ENCODE data around the gene AKT1S1. TPM values are rescaled to one million over a fixed set of nuclear protein-coding genes. Genes with fewer than 3 reads are reported as not detected.

The AKT1S1 gene
- total RNA-seq, 4 donors from 2014 or later: 16.2 to 31.0 (median 20.4) TPM

DNA sequence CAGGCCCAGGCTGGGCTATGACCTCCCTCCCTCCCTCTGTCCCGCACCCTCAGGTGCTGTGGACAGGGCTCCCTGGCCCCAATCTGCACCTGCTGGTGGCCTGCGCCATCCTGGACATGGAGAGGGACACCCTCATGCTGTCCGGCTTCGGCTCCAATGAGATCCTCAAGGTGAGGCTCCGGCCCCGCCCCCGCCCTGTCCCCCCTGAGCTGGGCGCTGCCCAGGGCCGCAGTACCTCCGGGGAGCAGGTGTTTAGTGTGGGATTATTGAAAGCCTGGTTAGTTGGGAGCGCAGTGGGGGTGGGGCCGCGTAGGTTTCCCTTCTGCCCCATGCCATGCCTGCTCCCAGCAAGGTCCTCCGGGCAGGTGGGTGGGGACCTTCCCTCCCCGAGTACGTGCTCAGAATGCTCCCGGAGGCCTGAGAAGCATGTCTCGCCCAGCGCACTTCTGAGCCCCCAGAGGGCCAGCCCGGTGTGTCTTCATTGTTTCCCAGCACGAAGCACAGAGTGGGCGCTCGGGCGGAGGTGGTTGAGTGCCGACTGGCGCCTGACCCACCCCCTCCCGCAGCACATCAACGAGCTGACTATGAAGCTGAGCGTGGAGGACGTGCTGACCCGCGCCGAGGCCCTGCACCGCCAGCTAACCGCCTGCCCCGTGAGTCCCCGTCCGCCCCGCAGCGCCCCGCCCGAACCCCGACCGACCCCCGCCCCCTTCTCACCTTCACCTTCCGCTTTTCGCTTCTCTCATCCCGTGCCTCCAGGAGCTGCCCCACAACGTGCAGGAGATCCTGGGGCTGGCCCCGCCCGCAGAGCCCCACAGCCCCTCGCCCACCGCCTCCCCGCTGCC lies 10.7 kb upstream of the AKT1S1 start:
- WGBS, 2 donors: 74 to 88% methylated on average over 19 to 21 of the region's 54 CpGs
- Histone ChIP-seq H3K4me3 (no peak overlapping the region), H3K36me3 (peaks cover 20 to 58% (median 23%) of the 10 kb centered on the region in 3 donors), H3K27me3 (peaks cover 0 to 21% (median 0%) of the 10 kb centered on the region in 4 donors), H3K4me1 (peaks cover 10 to 31% (median 11%) of the 10 kb centered on the region in 3 donors), H3K9me3 (peaks cover 0 to 1% (median 0%) of the 10 kb centered on the region in 3 donors), H3K27ac (no peak overlapping the region)
- intact Hi-C loops (cut with DNase I): no loop called here
- no peak for TF ChIP-seq POLR2A (IDR thresholded peaks at IDR 0.05)
- TF ChIP-seq, protein P1, sequence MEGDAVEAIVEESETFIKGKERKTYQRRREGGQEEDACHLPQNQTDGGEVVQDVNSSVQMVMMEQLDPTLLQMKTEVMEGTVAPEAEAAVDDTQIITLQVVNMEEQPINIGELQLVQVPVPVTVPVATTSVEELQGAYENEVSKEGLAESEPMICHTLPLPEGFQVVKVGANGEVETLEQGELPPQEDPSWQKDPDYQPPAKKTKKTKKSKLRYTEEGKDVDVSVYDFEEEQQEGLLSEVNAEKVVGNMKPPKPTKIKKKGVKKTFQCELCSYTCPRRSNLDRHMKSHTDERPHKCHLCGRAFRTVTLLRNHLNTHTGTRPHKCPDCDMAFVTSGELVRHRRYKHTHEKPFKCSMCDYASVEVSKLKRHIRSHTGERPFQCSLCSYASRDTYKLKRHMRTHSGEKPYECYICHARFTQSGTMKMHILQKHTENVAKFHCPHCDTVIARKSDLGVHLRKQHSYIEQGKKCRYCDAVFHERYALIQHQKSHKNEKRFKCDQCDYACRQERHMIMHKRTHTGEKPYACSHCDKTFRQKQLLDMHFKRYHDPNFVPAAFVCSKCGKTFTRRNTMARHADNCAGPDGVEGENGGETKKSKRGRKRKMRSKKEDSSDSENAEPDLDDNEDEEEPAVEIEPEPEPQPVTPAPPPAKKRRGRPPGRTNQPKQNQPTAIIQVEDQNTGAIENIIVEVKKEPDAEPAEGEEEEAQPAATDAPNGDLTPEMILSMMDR (IDR thresholded peaks at IDR 0.05): no peak
- no peak for DNase-seq

GRCh38 chr19:49887037-49887664 lies 10.0 kb upstream of the AKT1S1 start:
- H3K4me1 ChIP-seq: peaks cover 10 to 31% (median 11%) of the 10 kb centered on the region in 3 donors
- 66 to 84% methylated on average over 14 to 17 of the region's 23 CpGs for WGBS, 2 donors
- peaks cover 28 to 65% (median 30%) of the 10 kb centered on the region in 3 donors for H3K36me3 ChIP-seq
- DNase-seq: no peak
- H3K27me3 ChIP-seq: peaks cover 0 to 14% (median 0%) of the 10 kb centered on the region in 4 donors
- TF ChIP-seq POLR2A (IDR thresholded peaks at IDR 0.05): no peak
- TF ChIP-seq, protein P1 (IDR thresholded peaks at IDR 0.05): no peak
- H3K4me3 ChIP-seq: no peak overlapping the region
- intact Hi-C loops (cut with DNase I): no loop called here
- H3K9me3 ChIP-seq: peaks cover 0 to 6% (median 0%) of the 10 kb centered on the region in 3 donors
- H3K27ac ChIP-seq: no peak overlapping the region

DNA sequence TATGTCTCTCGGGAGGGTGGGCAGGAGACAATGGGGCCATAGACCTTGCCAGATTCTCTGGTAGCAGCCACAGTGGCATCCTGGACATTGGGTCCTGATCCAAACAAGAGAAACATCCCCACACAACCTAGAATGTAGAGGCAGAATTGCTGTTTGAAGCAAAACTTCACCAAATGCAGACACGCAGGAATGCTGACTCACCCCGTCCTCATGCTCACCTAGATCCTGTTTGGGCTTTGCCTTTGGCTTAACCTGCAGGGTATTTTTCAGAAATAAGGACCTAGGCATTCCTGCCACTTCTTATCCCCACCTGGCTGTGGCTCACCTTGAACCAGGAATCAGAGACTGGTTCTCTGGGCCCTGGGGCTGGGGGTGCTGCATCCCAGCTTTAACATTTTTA lies 7.6 kb upstream of the AKT1S1 start:
- H3K4me1 ChIP-seq: peaks cover under 1 to 16% (median under 1%) of the 10 kb centered on the region in 3 donors
- H3K36me3 ChIP-seq: peaks cover 45 to 89% (median 53%) of the 10 kb centered on the region in 3 donors
- intact Hi-C loops (cut with DNase I): no loop called here

DNA sequence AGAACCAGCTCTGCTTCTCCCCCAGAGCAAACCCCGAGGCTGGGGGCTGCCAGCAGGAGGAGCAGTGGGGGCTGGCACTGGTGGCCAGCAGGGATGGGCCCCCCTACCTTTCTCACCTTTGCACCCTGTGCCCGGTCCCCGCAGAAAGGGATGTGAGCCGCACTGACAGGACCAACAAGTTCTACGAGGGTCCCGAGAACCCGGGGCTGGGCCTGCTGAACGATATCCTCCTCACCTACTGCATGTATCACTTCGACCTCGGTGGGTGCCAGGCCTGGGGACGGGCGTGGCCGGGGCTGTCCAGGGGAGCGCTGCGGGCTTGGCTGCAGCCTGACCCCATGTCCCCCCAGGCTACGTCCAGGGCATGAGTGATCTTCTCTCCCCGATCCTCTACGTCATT lies 7.0 kb upstream of the AKT1S1 start:
- TF ChIP-seq, protein P1 (IDR thresholded peaks at IDR 0.05): no peak
- no peak for TF ChIP-seq POLR2A (IDR thresholded peaks at IDR 0.05)
- 95 to 100% methylated on average over 10 to 15 of the region's 18 CpGs for WGBS, 2 donors
- Histone ChIP-seq H3K36me3 (peaks cover 45 to 96% (median 58%) of the 10 kb centered on the region in 3 donors), H3K4me3 (no peak overlapping the region), H3K27ac (no peak overlapping the region), H3K27me3 (no peaks in the 10 kb centered on the region), H3K9me3 (peaks cover 0 to 6% (median 0%) of the 10 kb centered on the region in 3 donors), H3K4me1 (peaks cover 0 to 12% (median 2%) of the 10 kb centered on the region in 3 donors)
- intact Hi-C loops (cut with DNase I): no loop called here
- no peak for DNase-seq

More for the DNA sequence above, 7.6 kb upstream of the AKT1S1 start:
- Histone ChIP-seq H3K9me3 (peaks cover 0 to 6% (median 0%) of the 10 kb centered on the region in 3 donors), H3K27ac (no peak overlapping the region), H3K27me3 (no peaks in the 10 kb centered on the region), H3K4me3 (no peak overlapping the region)
- no peak for TF ChIP-seq POLR2A (IDR thresholded peaks at IDR 0.05)
- TF ChIP-seq, protein P1 (IDR thresholded peaks at IDR 0.05): no peak
- no peak for DNase-seq
- 50 to 77% methylated on average over 2 to 3 of the region's 3 CpGs for WGBS, 2 donors

DNA sequence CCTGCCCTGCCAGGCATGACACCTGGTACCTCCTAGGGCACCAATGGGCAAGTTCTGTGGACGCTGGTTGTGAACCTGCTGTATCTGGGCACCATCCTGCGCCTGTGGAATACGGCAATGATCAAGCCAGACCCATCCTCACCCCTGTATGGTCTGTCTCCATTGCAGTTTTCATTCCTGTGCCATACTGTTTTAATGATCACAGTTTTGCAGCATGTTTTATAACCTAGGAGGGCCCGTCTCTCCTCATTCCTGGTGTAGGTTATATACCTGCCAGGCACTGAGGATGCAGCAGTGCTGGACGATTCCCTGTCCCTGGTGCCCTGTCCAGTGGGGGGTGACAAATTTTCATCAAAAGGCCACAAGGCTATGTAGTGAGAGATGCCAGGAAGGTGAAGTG lies 5.9 kb upstream of the AKT1S1 start:
- H3K27ac ChIP-seq: no peak overlapping the region
- intact Hi-C loops (cut with DNase I): no loop called here
- no peak for DNase-seq
- no peaks in the 10 kb centered on the region for H3K27me3 ChIP-seq
- H3K36me3 ChIP-seq: peaks cover 45 to 95% (median 59%) of the 10 kb centered on the region in 3 donors
- TF ChIP-seq POLR2A (IDR thresholded peaks at IDR 0.05): no peak
- TF ChIP-seq, protein P1 (IDR thresholded peaks at IDR 0.05): no peak
- peaks cover 6 to 21% (median 11%) of the 10 kb centered on the region in 3 donors for H3K4me1 ChIP-seq
- peaks cover 0 to 6% (median 0%) of the 10 kb centered on the region in 3 donors for H3K9me3 ChIP-seq
- no peak overlapping the region for H3K4me3 ChIP-seq
- 91 to 92% methylated on average over 2 to 5 of the region's 5 CpGs for WGBS, 2 donors
